Effector CD8-positive, alpha-beta T cell (primary cell): ENCODE measurements around the gene NR5A2.

Experiments used
- DNase-seq: peaks from one replicate; lab custom pipeline; 2025; lab: John Stamatoyannopoulos, UW

NR5A2 gene

DNA sequence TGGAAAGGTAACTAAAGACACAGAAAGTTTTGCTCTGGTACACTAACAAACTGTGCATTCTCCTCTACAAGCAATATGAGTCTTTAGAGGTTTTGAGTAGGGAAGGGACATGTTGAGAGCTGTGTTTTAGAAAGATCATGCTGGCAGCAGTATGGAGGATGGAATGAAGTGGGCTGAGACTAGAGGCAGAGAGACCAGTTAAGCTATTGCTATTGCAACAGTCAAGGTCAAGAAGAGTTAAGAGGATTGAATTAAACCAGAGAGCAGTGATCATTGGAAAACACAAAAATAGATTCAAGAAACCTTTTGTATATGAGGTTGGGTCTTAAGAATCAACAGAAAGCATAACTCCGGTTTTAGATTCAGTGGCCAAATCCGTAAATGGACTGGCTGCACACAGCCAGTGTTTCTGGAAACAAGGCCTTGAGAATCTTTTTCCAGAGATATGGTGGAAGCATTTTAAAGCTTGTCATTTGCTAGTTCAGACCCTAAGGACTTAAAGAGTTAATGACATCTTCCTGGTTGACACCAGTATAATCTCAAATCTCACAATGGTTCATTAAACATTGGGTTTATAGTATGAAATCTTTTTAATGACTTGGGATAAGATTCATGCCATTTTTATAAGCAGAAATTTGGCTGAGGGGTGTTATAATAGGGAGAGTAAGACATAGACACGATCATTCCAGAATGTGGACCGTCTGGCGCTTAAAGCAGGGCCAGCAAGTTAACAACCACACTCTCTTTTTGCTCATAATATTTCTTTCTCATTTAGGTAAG, 177.9 kb downstream of the NR5A2 start:
- DNase-seq = no peak

DNA sequence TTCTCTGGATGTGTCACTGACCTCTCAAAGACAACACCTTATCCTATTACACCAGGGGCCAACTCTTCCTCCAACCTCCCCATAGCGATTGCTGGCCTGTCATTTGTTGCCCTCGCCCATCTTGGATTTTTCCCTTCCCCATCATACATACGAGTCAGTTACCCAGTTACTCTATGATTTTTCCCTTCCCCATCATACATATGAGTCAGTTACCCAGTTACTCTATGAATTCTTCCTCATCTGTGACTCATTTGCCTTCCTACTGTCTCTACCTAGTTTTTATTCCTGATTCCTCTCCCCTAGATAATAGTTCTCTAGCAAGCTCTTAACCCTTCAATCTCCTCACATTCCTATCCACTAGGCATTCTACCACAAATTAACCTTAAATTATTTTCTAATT, 178.8 kb downstream of the NR5A2 start:
- no peak for DNase-seq

DNA sequence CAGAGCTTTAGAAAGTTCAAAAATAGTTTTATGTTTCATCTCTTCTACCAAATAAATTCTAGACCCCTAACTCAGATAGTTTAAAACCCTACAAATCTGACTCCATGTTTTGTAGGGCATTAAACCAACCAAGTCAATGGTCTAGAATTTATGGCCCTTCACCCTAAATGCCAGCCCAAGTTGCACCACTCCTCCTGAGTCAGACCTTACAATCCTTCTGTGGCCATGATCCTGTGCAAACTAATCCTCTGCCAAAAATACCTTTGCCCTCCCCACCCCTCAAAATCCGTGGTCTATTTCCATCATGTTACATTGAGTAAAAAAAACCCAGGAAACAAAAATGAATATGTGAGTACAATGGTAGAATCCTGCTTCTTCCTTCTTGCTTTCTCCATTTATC, 179.3 kb downstream of the NR5A2 start:
- DNase-seq = no peak

DNA sequence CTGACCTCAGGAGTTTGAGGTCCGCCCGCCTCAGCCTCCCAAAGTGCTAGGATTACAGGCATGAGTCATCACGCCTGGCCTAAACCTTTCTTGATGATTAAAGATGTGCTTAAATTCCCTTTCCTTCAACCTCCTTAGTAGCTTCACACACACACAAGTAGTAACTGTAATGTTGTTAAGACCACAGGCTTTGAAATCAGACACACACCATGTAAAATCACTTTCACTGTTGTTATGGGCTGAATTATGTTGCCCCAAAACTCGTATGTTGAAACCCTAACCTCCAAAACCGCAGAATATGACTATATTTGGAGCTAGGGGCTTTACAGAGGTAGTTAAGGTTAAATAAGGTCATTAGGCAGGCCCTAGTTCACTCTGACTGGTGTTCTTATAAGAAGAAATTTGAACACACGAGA, 180.2 kb downstream of the NR5A2 start:
- DNase-seq = no peak

DNA sequence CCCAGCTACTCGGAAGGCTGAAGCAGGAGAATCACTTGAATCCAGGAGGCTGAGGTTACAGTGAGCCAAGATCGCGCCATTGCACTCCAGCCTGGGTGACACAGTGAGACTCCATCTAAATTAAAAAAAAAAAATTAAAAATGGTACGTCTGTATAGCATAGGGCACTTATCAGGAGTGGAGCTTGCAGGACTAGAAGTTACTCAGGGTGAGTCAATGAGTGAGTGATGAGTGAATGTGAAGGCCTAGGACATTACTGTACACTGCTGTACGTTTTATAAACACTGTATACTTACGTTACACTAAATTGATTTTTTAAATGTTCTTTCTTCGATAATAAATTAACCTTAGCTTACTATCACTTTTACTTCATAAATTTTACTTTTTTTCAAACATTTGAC, 183.6 kb downstream of the NR5A2 start:
- no peak for DNase-seq

DNA sequence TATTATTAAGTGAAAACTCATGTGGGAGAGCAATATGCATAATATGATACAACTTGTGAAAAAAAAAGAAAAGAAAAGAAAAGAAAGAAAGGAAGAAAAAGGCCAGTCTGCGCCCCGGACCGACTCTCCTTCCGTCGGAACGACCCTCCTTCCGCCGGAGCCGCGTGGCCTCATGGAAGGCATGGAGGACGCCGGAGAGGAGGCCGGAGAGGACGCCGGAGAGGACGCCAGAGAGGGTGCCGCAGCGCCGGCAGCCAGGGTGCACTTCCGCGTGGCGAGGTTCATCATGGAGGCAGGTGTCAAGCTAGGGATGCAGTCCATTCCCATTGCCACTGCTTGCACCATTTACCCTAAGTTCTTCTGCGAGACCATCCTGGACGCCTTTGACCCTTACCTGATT, 185.9 kb downstream of the NR5A2 start:
- no peak for DNase-seq

DNA sequence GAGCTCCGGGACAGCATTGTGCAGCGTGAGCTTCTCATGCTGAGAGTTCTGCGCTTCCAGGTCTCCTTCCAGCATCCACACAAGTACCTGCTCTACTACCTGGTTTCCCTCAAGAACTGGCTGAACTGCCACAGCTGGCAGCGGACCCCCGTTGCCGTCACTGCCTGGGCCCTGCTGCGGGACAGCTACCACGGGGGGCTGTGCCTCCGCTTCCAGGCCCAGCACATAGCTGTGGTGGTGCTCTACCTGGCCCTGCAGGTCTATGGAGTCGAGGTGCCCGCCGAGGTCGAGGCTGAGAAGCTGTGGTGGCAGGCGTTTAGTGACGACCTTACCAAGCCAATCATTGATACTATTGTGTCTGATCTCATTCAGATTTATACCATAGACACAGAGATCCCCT, 186.4 kb downstream of the NR5A2 start:
- no peak for DNase-seq

DNA sequence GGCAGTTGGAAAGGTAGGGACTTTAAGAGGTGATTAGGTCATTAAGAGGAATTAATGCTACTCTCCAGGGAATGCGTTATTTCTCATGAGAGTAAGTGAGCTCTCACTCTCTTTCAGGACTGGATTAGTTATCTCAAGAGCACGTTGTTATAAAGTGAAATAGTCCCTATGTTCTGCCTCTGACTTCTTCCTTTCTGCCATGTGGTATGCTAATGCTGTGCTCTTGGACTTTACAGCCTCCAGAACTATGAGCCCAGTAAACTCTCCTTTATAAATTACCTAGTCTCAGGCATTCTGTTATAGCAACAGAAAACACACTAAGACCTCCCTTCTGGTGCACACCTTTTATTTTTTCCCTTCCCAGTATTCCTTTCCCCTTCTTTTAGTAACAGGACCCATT, 187.8 kb downstream of the NR5A2 start:
- DNase-seq = no peak

DNA sequence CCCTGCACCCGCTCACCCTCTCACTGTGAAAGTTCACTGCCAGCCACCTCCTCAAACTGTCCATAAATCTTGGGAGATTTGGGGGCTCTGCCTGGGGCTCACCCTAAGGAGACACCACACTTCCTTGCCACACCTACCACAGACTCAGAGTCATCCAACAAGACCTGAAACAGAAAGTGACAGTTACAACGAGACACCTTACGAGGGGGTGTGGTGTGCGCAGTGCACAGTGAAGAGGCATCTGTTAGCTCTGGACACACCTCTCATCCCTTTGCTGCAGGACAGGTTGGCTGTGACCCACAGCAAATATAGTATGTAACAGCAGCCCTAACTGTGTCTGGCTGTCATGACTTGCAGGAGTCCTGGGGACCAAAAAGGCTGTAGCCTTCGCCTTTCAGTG, 190.2 kb downstream of the NR5A2 start:
- DNase-seq = no peak

DNA sequence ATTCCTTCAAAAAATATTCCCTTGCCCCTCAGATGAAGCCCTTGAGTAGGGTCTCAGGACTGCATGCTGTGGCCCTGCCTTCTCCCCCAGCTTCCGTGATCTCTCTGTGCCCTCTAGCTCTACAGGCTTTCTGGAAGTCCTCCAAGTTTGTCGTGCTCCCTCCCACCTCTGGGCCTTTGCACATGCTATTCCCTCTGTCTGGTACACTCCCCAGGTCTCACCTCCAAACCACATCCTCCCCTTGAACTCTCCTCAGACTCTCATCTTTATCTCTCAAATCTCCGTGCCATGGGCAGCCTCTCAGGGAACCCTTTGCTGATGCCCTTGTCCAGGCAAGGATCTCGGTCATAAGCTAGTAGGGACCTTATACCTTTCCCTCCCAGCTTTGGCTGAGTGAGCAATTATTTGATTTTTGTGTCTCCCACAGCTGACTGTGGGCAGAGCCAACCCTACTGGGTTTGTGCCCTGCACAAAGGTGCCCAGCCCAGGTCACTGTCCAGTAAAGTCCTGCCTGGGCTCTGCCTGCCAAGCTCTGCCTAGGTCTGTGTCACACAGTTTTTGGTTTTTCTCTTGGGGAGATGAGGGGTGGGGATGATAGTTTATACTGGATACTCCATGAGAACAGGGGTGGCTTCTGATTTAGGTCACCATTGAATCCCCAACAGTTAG, 194.2 kb downstream of the NR5A2 start:
- DNase-seq = no peak

DNA sequence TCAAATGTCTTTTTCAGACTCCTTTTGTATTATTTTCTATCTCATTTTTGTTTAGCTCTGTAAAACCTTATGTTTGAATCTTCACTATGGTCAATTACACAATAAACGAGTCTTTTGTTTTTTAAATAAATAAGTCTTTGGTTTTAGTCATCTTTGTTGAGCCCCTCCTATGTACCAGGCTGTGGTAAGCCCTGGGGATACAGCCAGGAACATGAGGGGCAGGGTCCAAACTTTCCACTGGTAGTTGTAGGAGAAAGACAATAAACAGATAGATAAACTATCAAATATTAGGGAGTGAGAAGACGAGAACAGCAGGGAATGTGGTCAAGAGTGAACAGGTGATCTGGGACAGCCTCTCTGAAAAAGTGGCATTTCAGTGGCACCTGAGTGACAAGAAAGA, 195.7 kb downstream of the NR5A2 start:
- no peak for DNase-seq

DNA sequence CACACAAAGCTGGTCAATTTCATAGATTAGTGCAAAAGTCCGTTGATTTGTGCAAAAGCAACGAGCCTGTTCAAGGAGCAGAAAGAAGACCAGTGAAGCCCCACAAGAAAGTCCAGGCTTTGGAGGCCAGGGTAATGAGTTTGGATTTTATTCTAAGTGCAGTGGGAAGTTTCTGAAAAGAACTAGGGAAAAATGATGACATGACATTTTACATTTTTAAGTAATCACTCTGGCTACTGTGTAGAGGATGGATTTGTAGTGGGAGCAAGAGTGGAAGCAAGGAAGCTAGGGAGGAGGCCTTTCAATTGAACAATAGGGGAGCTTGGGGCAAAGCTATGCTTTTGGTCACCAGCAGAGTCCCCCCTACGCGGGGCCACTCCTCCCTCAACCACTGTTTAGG, 196.1 kb downstream of the NR5A2 start:
- DNase-seq = no peak

DNA sequence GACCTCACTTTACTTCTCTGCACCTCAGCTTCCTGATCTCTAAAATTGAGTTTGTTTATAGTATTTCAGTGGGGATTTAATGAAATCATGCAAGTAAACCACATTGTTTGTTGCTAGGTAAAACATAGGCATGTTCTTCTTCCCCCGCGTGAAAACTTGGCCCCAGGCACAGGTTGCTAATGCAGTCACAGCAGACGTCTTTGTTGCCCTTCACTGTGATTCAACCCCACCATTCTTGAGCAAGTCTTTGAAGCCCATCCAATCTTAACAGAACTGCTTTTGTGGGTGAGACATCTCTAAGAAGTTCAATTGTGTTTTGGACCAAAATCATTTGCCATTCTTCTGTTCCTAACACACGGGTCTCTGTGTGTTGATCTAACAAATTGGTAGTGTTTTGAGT, 196.8 kb downstream of the NR5A2 start:
- DNase-seq = no peak

DNA sequence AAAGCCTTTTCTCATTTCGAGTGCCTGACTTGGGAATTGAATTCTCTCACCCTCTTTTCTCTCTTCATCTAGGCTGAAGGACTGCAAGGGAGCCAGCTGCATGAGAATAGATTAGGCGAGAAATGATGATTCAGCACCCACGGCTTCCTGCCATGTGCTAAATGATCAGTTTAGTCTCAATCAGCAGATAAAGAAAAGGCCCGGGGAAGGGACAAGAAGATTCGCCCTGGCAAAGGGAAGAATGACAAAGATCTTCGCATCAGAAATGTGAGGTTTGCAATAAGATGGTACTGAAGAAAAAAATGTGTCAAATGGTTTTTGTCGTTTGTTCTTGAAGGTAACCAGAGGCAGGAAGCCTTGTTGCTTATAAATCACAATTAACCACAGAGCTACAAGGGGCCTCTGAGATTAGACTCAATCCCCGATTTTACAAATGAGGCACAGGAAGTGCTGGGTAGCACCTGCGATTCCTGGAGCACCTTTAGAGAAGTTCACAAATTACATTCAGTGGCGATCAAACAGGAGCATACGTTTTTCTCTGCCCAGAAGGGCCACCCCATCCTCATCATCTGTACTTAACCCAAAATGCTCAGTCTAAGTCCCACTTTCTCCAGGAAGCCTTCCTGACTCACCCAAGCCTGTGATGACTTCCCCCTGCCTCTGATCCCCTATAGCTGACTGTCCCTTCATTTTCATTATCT, 198.9 kb downstream of the NR5A2 start:
- DNase-seq = no peak

DNA sequence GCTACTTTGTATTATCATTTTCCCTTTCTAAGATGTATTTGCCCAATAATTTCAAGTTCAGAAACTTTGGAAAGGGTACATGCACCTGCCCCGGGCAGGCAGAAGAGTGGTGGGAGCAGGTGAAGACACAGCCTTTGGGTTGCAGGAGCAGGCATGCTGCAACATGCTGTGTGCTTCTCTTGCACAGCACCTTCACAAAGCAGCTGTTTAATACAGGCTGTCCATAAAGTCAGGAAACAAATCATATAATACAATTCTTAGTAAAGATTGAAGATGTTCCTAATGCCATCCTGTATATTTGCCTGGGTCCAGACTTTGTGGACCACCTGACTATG, 199.4 kb downstream of the NR5A2 start:
- DNase-seq = no peak
